Upper lobe of left lung (tissue), 4 donors: ENCODE data around the gene CD7.
"Not testable (repeated sequence)": the region's sequence is repeated elsewhere in the genome, so short reads cannot be mapped to it uniquely, and the experiment has no call there.

Experiments
- EP300 ChIP-seq, 4 donors: sonication (generic); formaldehyde crosslinking; IDR thresholded peaks; one replicate each; pipeline ENCODE4 v1.5.1; 2017; ENCODE audit warnings: antibody characterized with exemption in 4 of 4, control low read depth in 2 of 4
- POLR2A ChIP-seq, 4 donors: fragments of 450-650 bp; IDR thresholded peaks; one replicate each; pipeline ENCODE4 v1.5.1; 2016 to 2017; ENCODE audit warnings: antibody characterized with exemption in 4 of 4, mild to moderate bottlenecking in 2 of 4
- POLR2AphosphoS5 ChIP-seq, 2 donors: sonication (generic); formaldehyde crosslinking; IDR thresholded peaks; one replicate each; pipeline ENCODE4 v1.5.1; 2017; ENCODE audit warnings: antibody characterized with exemption in 2 of 2
- TF ChIP-seq, protein P1 (sequence below), 6 experiments: fragments of 450-650 bp in 4 of 6; fragments of 200-600 bp in 2 of 6; sonication (generic) in 2 of 6; IDR thresholded peaks; one replicate each; pipeline ENCODE4 v1.5.1; 2016 to 2019; ENCODE audit warnings: antibody characterized with exemption in 6 of 6

DNA sequence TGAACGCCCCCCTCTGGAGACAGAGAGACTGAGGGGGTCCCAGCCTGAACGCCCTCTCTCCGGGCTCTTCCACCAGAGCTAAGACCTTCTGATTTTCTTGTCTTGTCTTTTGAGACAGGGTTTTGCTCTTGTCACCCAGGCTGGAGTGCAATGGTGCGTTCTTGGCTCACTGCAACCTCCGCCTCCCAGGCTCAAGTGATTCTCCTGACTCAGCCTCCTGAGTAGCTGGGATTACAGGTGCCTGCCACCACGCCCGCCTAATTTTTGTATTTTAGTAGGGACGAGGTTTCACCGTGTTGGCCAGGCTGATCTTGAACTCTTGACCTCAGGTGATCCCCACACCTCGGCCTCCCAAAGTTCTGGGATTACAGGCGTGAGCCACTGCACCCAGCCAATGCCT, 30.6 kb upstream of the CD7 start:
- TF ChIP-seq, protein P1, sequence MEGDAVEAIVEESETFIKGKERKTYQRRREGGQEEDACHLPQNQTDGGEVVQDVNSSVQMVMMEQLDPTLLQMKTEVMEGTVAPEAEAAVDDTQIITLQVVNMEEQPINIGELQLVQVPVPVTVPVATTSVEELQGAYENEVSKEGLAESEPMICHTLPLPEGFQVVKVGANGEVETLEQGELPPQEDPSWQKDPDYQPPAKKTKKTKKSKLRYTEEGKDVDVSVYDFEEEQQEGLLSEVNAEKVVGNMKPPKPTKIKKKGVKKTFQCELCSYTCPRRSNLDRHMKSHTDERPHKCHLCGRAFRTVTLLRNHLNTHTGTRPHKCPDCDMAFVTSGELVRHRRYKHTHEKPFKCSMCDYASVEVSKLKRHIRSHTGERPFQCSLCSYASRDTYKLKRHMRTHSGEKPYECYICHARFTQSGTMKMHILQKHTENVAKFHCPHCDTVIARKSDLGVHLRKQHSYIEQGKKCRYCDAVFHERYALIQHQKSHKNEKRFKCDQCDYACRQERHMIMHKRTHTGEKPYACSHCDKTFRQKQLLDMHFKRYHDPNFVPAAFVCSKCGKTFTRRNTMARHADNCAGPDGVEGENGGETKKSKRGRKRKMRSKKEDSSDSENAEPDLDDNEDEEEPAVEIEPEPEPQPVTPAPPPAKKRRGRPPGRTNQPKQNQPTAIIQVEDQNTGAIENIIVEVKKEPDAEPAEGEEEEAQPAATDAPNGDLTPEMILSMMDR (IDR thresholded peaks at IDR 0.05), result not testable (repeated sequence)
- not testable (repeated sequence) for TF ChIP-seq POLR2A, POLR2AphosphoS5, EP300 (IDR thresholded peaks at IDR 0.05)
